ENCODE data around the gene PDE4D. TPM values are rescaled to one million over a fixed set of nuclear protein-coding genes. Genes with fewer than 3 reads are reported as not detected.

PDE4D gene
- total RNA-seq, 2 donors from 2014 or later: 207 to 300 TPM

DNA sequence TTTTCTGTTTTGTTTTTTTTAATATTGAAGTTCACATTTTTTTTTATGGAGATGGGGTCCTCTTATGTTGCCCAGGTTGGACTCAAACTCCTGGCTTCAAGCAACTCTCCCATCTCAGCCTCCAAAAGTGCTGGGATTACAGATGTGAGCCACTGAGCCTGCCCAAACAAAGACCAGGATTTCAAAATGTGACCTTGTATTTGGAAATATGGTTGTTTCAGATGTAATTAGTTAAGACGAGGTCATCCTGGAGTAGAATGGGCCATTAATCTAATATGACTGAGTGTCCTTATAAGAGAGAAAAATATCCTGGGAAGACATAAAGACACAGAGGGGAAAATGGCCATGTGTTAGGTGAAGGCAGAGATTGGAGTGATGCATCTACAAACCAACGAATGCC, 970.2 kb downstream of the PDE4D start:
- DNase-seq: no peak
- Mint-ChIP-seq H3K36me3 (ENCODE audit: low read depth) (peaks cover 5% of the 10 kb centered on the region), H3K27ac (no peak overlapping the region), H3K4me3 (no peak overlapping the region), H3K27me3 (peaks cover 11% of the 10 kb centered on the region), H3K4me1 (peaks cover 5% of the 10 kb centered on the region)
- ATAC-seq: no peak
- no peaks in the 10 kb centered on the region for H3K9me3 ChIP-seq (ENCODE audit: control insufficient read depth, low read length, poor library complexity, severe bottlenecking)

GRCh38 chr5:58922461-58923171, 970.9 kb downstream of the PDE4D start:
- Mint-ChIP-seq H3K4me1 (peaks cover 5% of the 10 kb centered on the region), H3K27ac (no peak overlapping the region)
- ATAC-seq: no peak

GRCh38 chr5:58921159-58921558, 972.4 kb downstream of the PDE4D start:
- peaks cover 3% of the 10 kb centered on the region for H3K27me3 Mint-ChIP-seq
- no peaks in the 10 kb centered on the region for H3K36me3 Mint-ChIP-seq (ENCODE audit: low read depth)
- no peak overlapping the region for H3K27ac Mint-ChIP-seq
- ATAC-seq (no peak), DNase-seq (no peak)
- H3K4me3 Mint-ChIP-seq: no peak overlapping the region
- peaks cover 3% of the 10 kb centered on the region for H3K4me1 Mint-ChIP-seq
- no peaks in the 10 kb centered on the region for H3K9me3 ChIP-seq (ENCODE audit: control insufficient read depth, low read length, poor library complexity, severe bottlenecking)

More at GRCh38 chr5:58922461-58923171, 970.9 kb downstream of the PDE4D start:
- DNase-seq: no peak
- H3K36me3 Mint-ChIP-seq (ENCODE audit: low read depth): no peaks in the 10 kb centered on the region
- H3K9me3 ChIP-seq (ENCODE audit: control insufficient read depth, low read length, poor library complexity, severe bottlenecking): no peaks in the 10 kb centered on the region
- H3K27me3 Mint-ChIP-seq: peaks cover 11% of the 10 kb centered on the region
- no peak overlapping the region for H3K4me3 Mint-ChIP-seq

GRCh38 chr5:58919833-58920232, 973.7 kb downstream of the PDE4D start:
- no peak overlapping the region for H3K27ac Mint-ChIP-seq
- H3K4me3 Mint-ChIP-seq: no peak overlapping the region
- H3K9me3 ChIP-seq (ENCODE audit: control insufficient read depth, low read length, poor library complexity, severe bottlenecking): no peaks in the 10 kb centered on the region
- H3K27me3 Mint-ChIP-seq: peaks cover 11% of the 10 kb centered on the region
- H3K36me3 Mint-ChIP-seq (ENCODE audit: low read depth): no peaks in the 10 kb centered on the region
- no peak for ATAC-seq
- no peak for DNase-seq
- H3K4me1 Mint-ChIP-seq: peaks cover 3% of the 10 kb centered on the region
